Epithelial cell of esophagus (primary cell): Measurements from ENCODE around the gene GALNT9.

Source experiments
- DNase-seq: peaks from one replicate; pipeline ENCODE4 v3.0.0; 2010; ENCODE audit warnings: low read depth
- H3K4me3 ChIP-seq: 2 replicates; pipeline ENCODE4 v1.5.1; 2011; ENCODE audit warnings: mild to moderate bottlenecking, low read length, control low read depth
- CTCF ChIP-seq: IDR thresholded peaks from 2 replicates; pipeline ENCODE4 v1.5.1; 2011; ENCODE audit warnings: low read depth, mild to moderate bottlenecking, low read length, control low read depth, inconsistent platforms; ENCODE audit not compliant: insufficient read depth; ENCODE audit errors: missing control alignments

The GALNT9 gene

GRCh38 chr12:132288516-132289215 lies 40.7 kb downstream of the GALNT9 start:
- TF ChIP-seq CTCF, result no peak
- DNase-seq, result no peak
- no peak overlapping the region for H3K4me3 ChIP-seq

- H3K4me3 ChIP-seq, result no peak overlapping the region
- TF ChIP-seq CTCF, result no peak
- no peak for DNase-seq
Measured at GRCh38 chr12:132287391-132288238, 41.8 kb downstream of the GALNT9 start.

- no peak for DNase-seq
- TF ChIP-seq CTCF, result no peak
- H3K4me3 ChIP-seq, result no peak overlapping the region
Measured at GRCh38 chr12:132286912-132287311, 42.5 kb downstream of the GALNT9 start.

GRCh38 chr12:132285991-132286681 lies 43.3 kb downstream of the GALNT9 start:
- no peak overlapping the region for H3K4me3 ChIP-seq
- DNase-seq, result no peak
- TF ChIP-seq CTCF, result no peak

GRCh38 chr12:132284827-132285741 lies 44.3 kb downstream of the GALNT9 start:
- no peak for TF ChIP-seq CTCF
- H3K4me3 ChIP-seq, result no peak overlapping the region
- DNase-seq, result peak; percentile 42
